Gastroesophageal sphincter (tissue), 3 donors: ENCODE measurements around the gene PHOX2A.

Experiments
- CTCF ChIP-seq, 4 experiments: fragments of 200-600 bp in 2 of 4; fragments of 450-650 bp in 2 of 4; sonication (generic) in 1 of 4; IDR thresholded peaks; one replicate each; pipeline ENCODE4 v1.5.1; 2017 to 2019; ENCODE audit warnings: antibody characterized with exemption in 4 of 4, mild to moderate bottlenecking in 2 of 4, moderate library complexity in 2 of 4
- POLR2AphosphoS5 ChIP-seq: sonication (generic); formaldehyde crosslinking; IDR thresholded peaks from one replicate; pipeline ENCODE4 v1.6.1; 2017; ENCODE audit warnings: antibody characterized with exemption

GRCh38 chr11:72234514-72234830 lies 9.5 kb downstream of the PHOX2A start:
- TF ChIP-seq POLR2AphosphoS5 = no peak
- no peak for TF ChIP-seq CTCF (IDR thresholded peaks at IDR 0.05)
